Measurements from ENCODE around the gene BACH2. TPM values are rescaled to one million over a fixed set of nuclear protein-coding genes. Genes with fewer than 3 reads are reported as not detected.

BACH2 gene
- total and polyA plus RNA-seq, 2 of the 8 experiments (the other 6 are each of a cell fraction or from before 2014, with no cell fraction given) = 1.9 to 5.9 TPM

DNA sequence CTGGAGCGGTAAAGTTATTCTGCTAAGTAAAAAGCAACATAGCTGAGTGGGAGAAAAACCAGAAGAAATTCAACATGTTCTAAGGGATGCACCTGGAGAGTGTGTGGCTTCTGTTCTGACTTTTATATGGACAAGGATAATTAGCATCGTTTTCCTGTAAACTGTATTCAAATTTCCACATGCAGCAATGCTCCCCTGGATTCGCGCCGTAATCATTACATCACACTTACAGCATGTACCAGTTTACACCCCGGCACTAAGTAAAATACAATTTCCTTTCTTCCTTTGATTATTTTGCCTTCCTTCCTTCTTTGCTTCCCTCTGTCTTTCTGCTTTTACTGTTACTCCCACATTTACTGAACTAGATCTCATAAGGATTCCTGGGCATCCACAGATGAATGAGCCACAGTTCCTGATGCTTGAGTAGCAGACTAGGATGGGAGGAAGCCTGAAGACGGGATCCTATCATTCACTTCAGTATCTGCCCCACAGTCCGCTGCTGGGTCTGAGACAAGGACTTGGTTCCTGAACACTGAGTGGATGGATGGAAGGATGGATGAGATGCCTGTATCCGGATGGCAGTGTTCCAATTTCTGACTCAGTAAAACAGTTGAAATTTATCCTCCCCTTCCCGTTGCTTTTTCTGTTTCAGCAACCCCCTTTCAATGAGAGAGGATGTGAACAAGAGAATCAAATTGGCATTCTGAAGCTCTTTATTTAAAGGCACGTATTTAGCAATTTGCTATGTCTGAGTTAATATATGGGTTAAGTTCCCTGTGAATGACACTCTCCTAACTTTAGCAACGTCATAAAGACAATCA lies 227.7 kb downstream of the BACH2 start (continued):
- TF ChIP-seq ATF2 (IDR thresholded peaks at IDR 0.05; ENCODE audit: low read length) = no peak
